Uterus (tissue), 4 donors: ENCODE data around the gene ARV1. TPM values are rescaled to one million over a fixed set of nuclear protein-coding genes. Genes with fewer than 3 reads are reported as not detected.
"Not testable (repeated sequence)": the region's sequence is repeated elsewhere in the genome, so short reads cannot be mapped to it uniquely, and the experiment has no call there.

ENCODE experiments used
- DNase-seq, 2 donors: peaks; one replicate each; pipeline ENCODE4 v3.0.0-alpha.2; 2019 to 2020
- H3K27ac ChIP-seq, 2 donors: fragments of 200-600 bp; sonication (generic); 1 replicate in 1 of 2; 2 replicates in 1 of 2; pipeline ENCODE4 v1.5.1; 2016 to 2018
- H3K27me3 ChIP-seq, 2 donors: fragments of 200-600 bp; sonication (generic); one replicate each; pipeline ENCODE4 v1.5.1; 2018 to 2019; ENCODE audit warnings: control low read depth in 1 of 2
- H3K36me3 ChIP-seq, 2 donors: fragments of 200-600 bp; sonication (generic); one replicate each; pipeline ENCODE4 v1.5.1; 2019; ENCODE audit warnings: control low read depth in 1 of 2
- H3K4me1 ChIP-seq, 2 donors: fragments of 200-600 bp; sonication (generic); one replicate each; pipeline ENCODE4 v1.5.1; 2018 to 2019; ENCODE audit warnings: control low read depth in 1 of 2
- H3K4me3 ChIP-seq, 2 donors: fragments of 200-600 bp; sonication (generic); 1 replicate in 1 of 2; 2 replicates in 1 of 2; pipeline ENCODE4 v1.5.1; 2018 to 2019; ENCODE audit warnings: mild to moderate bottlenecking in 1 of 2
- H3K9me3 ChIP-seq, 2 donors: fragments of 200-600 bp; sonication (generic); one replicate each; pipeline ENCODE4 v1.5.1; 2019; ENCODE audit warnings: control low read depth in 1 of 2
- CTCF ChIP-seq, 4 experiments: fragments of 200-600 bp in 2 of 4; fragments of 450-650 bp in 2 of 4; sonication (generic) in 2 of 4; IDR thresholded peaks; one replicate each; pipeline ENCODE4 v1.5.1; 2016 to 2019; ENCODE audit warnings: antibody characterized with exemption in 4 of 4, mild to moderate bottlenecking in 2 of 4, moderate library complexity in 1 of 4
- POLR2A ChIP-seq, 2 donors: fragments of 450-650 bp; IDR thresholded peaks; one replicate each; pipeline ENCODE4 v1.6.1; 2016; ENCODE audit warnings: antibody characterized with exemption in 2 of 2, mild to moderate bottlenecking in 1 of 2, moderate library complexity in 1 of 2
- intact Hi-C: fragments of 100-400 bp; cut with DNase I; formaldehyde crosslinking; loops from one replicate; pipeline ENCODE4 v1.15.1; 2023; ENCODE audit warnings: low total_unique reads
- total RNA-seq, 4 donors: library from RNA; depleted of rRNA in 3 of 4; stranded (reverse); fragments of >200 nt in 3 of 4; gene quantifications; one replicate each; pipeline versions ENCODE4 v1.1.0 to v1.2.4, GENCODE V29; 2014 to 2023
- donor health status: DM: yes; HTN: yes; CAD: no.

The ARV1 gene
- total RNA-seq, 4 donors from 2014 or later = 3.6 to 15.9 (median 13.5) TPM

- intact Hi-C loops = no loop called here
- Histone ChIP-seq H3K9me3 (no peaks in the 10 kb centered on the region), H3K27me3 (no peaks in the 10 kb centered on the region), H3K4me1 (no peaks in the 10 kb centered on the region), H3K4me3 (no peak overlapping the region), H3K27ac (no peak overlapping the region), H3K36me3 (no peaks in the 10 kb centered on the region)
- no peak for DNase-seq
- TF ChIP-seq POLR2A (IDR thresholded peaks at IDR 0.05) (no peak), CTCF (IDR thresholded peaks at IDR 0.05) (no peak)
Measured at GRCh38 chr1:231023150-231023549, 44.3 kb downstream of the ARV1 start.

- DNase-seq = no peak
- no peak for TF ChIP-seq CTCF (IDR thresholded peaks at IDR 0.05)
- no peak for TF ChIP-seq POLR2A (IDR thresholded peaks at IDR 0.05)
- no peaks in the 10 kb centered on the region for H3K4me1 ChIP-seq
- no peaks in the 10 kb centered on the region for H3K27me3 ChIP-seq
- no peaks in the 10 kb centered on the region for H3K36me3 ChIP-seq
- H3K9me3 ChIP-seq = no peaks in the 10 kb centered on the region
- no peak overlapping the region for H3K4me3 ChIP-seq
- intact Hi-C loops = no loop called here
- H3K27ac ChIP-seq = no peak overlapping the region
Measured at GRCh38 chr1:231026576-231026975, 47.7 kb downstream of the ARV1 start.

GRCh38 chr1:231027136-231027925 is 48.4 kb downstream of the ARV1 start:
- intact Hi-C loops = no loop called here
- DNase-seq = no peak
- Histone ChIP-seq H3K4me1 (no peaks in the 10 kb centered on the region), H3K4me3 (no peak overlapping the region), H3K9me3 (no peaks in the 10 kb centered on the region), H3K36me3 (no peaks in the 10 kb centered on the region), H3K27me3 (no peaks in the 10 kb centered on the region), H3K27ac (no peak overlapping the region)
- TF ChIP-seq CTCF (IDR thresholded peaks at IDR 0.05) (no peak), POLR2A (IDR thresholded peaks at IDR 0.05) (no peak)

GRCh38 chr1:231027971-231028370 is 49.1 kb downstream of the ARV1 start:
- TF ChIP-seq POLR2A (IDR thresholded peaks at IDR 0.05) = no peak
- TF ChIP-seq CTCF (IDR thresholded peaks at IDR 0.05) = no peak
- H3K27me3 ChIP-seq = no peaks in the 10 kb centered on the region
- H3K4me1 ChIP-seq = no peaks in the 10 kb centered on the region
- no peak for DNase-seq
- H3K27ac ChIP-seq = no peak overlapping the region
- H3K36me3 ChIP-seq = no peaks in the 10 kb centered on the region
- H3K9me3 ChIP-seq = no peaks in the 10 kb centered on the region
- intact Hi-C loops = no loop called here
- no peak overlapping the region for H3K4me3 ChIP-seq

GRCh38 chr1:231028682-231029081 is 49.8 kb downstream of the ARV1 start:
- no peak overlapping the region for H3K4me3 ChIP-seq
- H3K27ac ChIP-seq = no peak overlapping the region
- intact Hi-C loops = no loop called here
- H3K4me1 ChIP-seq = no peaks in the 10 kb centered on the region
- H3K36me3 ChIP-seq = no peaks in the 10 kb centered on the region
- H3K9me3 ChIP-seq = no peaks in the 10 kb centered on the region
- DNase-seq = no peak
- no peak for TF ChIP-seq POLR2A (IDR thresholded peaks at IDR 0.05)
- TF ChIP-seq CTCF (IDR thresholded peaks at IDR 0.05) = no peak
- H3K27me3 ChIP-seq = no peaks in the 10 kb centered on the region

GRCh38 chr1:231029247-231029646 is 50.4 kb downstream of the ARV1 start:
- intact Hi-C loops, H3K36me3 ChIP-seq, H3K27me3 ChIP-seq, DNase-seq, H3K4me3 ChIP-seq, H3K4me1 ChIP-seq, H3K9me3 ChIP-seq, H3K27ac ChIP-seq: not testable (repeated sequence)
